ENCODE data around the gene METTL24.
"Not testable (repeated sequence)": the region's sequence is repeated elsewhere in the genome, so short reads cannot be mapped to it uniquely, and the experiment has no call there.

The METTL24 gene

DNA sequence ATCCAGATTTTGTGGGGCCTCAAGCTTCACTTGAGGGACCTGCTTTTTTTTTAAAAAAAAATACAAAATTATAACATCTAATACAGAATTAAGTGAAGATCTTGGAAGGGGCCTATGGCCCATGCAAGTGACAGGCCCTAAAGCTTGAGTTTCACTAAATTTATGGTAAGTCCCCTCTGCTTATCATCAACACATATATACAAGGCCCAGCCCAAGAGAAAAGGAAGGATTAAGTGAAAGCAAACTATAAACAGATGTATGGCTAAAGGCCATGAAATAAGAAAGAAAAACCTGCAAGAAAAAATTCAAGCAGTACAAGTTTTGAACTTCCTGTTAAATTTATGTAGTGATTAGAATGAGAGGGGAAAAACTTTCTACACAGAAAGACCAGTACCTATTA is 91.2 kb downstream of the METTL24 start:
- DNase-seq (ENCODE audit: low read depth in 2 of 2) = no peak

DNA sequence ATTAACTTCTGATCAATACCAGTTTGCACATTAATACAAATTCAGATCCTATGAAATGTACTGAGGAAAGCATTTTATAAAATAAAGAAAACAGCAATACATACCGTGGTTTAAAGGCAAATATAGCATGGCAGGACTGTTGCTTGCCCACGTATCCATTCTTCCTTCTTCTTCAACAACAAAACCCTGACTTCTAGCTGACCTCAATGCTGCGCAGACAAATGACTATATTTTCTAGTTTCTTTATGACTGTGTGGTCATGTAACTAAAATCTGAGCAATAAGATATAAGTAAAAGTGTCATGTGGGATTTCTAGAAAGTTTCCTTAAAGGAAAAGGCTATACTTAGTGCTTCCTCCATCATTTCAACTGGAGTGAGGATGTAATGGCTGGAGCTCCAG is 92.9 kb downstream of the METTL24 start:
- DNase-seq (ENCODE audit: low read depth in 2 of 2) = no peak

DNA sequence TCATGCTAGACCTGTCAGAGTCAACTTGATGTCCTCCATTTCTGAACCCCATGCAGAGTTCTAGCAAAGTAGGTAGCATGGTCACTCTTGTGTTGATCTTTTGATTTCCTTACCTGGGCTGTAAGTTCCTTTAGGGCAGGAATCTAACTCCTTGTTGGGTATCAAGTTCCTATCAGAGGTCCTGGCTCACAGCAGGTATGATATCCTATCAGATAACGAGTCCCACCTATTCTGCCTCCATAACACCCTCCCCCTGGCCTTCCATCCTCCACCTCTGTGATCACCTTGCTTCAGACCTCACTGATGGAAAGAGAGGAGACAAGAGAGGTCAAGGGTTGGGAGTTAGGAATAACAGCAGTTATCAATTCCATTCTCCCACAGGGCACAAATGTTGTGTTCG is 101.8 kb downstream of the METTL24 start:
- no peak for DNase-seq (ENCODE audit: low read depth in 2 of 2)

DNA sequence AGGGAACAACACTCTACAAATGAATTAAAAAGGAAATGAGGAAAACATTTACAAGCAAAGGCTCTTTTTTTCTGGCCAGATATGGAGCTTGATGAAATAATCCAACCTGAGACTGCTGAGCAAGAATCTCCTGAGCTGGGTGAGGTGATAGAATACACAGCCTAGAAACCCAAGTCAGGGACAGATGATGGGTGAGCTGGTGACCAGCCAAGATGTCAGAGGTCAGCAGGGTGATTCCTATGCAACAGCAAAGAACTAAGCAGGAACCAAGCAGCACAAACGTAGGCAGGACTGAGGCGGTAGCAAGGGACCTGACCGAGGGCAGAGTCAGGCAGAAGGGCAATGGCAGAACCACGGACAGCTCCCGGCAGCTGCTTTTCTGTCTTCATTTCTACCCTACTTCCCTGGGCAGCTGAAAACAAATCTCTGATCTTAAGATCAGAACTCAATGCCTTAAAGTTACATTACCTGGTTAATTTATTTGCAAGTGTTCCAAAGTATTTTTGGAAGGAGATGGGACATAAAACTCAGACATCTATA is 102.9 kb downstream of the METTL24 start:
- DNase-seq (ENCODE audit: low read depth in 2 of 2) = no peak

DNA sequence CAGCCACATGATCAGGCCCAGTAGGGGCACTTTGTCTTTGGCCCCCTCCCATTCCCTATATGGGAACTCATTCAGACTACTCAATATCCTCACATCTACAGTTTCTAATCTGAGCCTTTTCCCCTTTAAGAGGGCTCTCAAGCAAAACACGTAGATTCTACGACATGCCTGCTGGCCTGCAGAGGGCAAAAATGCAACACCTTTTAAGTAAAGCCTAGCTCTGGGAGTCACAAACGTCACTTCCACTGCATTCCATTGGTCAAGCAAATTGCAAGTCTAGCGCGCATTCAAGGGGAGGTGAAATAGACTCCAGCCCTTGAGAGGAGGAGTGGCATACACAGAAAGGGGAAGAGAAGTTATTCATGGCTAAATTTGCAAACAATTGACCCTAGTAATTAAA is 107.3 kb downstream of the METTL24 start:
- DNase-seq (ENCODE audit: low read depth in 2 of 2) = no peak

DNA sequence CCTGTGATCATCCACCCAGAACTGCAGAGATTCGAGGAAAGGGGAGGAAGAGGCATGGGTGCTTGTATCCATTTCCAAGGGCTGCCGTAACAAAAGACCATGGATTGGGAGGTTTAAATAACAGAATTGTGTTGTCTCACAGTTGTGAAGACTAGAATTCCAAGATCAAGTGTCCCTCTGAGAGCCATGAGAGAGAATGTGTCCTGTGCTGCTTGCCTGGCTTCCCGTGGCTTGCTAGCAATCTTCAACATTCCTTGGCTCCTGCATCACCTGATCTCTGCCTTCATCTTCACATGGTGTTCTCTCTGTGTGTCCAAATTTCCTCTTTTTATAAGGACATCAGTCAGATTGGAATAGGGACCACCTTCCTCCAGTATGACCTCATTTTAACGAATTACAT is 108.1 kb downstream of the METTL24 start:
- no peak for DNase-seq (ENCODE audit: low read depth in 2 of 2)

DNA sequence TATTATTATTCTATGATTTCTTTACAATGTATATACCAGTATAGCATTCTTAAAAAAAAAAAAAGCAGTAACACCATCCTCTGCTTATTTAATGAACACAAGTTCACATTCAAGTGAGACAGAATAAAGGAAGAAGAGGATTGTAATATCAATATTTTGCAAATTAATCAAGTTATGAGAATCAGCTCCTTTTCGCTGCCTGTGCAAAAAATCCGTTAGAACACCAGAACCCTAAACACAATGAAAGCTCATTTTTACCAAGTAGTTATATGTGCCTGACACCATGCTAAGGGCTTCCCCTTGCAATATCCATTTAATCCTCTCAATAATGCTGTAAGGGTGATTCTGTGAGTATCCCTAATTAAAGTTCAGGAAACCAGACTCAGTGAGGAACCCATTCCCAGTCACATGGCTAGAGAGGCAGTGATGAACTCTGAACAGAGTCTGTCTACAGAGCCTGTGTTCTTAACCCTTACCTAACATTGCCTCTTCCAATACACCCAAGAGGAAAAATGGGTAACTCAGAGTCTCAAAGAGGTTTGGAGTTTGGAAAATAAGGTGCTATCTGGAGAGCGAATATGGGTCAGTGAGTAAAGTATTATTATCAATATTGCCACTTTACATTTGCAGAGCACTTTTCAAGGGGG is 111.1 kb downstream of the METTL24 start:
- DNase-seq (ENCODE audit: low read depth in 2 of 2) = no peak

DNA sequence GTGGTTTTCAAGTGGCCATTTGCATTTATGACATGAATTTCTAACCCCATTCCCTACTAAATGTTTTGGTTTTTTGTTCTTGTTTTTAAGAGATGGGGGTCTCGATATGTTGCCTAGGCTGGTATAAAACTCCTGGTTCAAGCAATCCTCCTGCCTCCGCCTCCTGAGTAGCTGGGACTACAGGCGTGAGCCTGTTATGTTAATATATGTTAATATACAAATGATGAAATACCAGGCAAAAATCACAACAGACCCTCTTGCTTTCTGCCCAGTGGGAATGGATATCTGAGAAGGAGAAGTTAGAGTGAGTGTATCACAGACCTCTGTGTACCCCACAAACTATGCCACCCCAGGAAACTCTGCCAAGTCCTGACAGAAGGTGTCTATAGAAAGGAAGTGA is 111.8 kb downstream of the METTL24 start:
- DNase-seq (ENCODE audit: low read depth in 2 of 2) = no peak

DNA sequence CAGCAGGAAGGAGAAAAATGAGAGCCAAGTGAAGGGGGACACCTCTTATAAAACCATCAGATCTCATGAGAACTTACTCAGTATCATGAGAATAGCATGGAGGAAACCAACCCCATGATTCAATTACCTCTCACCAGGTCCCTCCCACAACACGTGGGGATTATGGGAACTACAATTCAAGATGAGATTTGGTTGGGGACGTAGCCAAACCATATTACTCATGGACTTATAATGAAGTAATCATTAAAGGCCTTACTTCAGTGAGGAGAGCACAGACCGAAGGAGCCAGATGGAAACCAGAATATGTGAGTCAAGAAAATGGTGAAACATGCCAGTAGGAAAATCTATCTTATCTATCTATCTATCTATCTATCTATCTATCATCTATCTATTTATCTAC is 113.5 kb downstream of the METTL24 start:
- not testable (repeated sequence) for DNase-seq (ENCODE audit: low read depth in 2 of 2)

DNA sequence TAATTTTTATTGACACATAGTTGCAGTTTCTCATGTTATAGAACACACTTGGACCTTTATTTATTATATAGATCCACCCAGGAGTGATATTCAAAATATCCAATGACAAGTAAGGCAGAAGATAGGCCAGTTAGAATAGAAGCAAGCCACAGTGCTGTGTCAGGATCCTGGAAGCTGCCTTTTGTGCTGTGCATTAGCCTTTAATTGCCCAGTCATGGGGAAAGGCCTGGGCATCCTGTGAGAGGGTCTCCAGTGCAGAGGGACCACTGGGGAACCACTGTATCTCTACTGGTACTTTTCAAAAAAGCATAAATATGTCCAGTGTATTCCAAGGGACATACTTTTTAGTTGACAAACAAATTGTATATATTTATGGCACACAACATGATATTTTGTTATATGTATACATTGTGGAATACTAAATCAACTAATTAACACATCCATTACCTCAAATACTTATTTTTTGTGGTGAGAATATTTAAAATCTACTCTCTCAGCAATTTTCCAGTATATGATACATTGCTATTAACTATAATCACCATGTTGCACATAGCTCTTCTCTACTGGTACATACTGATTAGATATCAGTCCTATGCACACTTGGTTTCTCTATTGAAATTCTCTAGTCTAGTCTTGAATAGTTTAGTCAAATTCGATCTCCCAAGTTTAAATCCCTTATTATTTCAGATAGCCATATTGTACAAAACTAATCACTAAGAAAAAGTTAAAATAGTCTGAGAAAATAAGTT is 118.4 kb downstream of the METTL24 start:
- no peak for DNase-seq (ENCODE audit: low read depth in 2 of 2)

DNA sequence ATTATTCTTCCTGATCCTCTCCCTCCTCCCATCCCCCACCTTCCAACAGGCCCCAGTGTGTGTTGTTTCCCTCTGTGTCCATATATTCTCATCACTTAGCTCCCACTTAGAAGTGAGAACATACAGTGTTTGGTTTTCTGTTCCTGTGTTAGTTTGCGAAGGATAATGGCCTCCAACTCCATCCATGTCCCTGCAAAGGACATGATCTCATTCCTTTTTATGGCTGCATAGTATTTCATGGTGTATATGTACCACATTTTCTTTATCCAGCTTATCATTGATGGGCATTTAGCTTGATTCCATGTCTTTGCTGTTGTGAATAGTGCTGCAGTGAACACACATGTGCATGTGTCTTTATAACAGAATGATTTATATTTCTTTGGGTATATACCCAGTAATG is 122.1 kb downstream of the METTL24 start:
- not testable (repeated sequence) for DNase-seq (ENCODE audit: low read depth in 2 of 2)

DNA sequence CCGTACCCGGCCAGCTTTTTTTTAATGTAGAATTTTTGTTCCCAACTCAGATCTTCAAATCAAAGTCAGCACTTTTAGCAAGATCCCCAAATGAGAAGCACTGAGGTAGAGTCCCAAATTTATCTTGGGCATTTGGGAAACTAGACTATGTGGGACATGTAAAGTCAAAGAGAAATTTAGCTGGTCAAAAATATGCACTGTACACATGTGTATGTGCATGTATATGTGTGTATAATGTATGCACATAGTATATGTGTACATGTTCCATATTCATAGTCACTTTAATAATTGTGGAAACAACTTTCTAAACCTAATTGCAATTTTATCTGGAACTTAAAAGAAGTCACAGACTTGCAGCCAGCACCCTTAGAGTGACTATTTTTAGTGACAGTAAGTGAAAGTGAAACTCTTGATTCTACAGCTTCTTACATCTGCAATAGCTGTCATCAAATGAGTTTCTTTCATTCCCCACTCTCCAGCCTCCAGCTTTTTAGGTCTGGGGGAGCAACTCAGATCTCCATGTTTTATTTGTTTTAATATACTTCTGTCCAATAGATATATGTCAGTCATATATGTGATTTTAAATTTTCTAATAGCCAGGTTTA is 124.3 kb downstream of the METTL24 start:
- no peak for DNase-seq (ENCODE audit: low read depth in 2 of 2)

DNA sequence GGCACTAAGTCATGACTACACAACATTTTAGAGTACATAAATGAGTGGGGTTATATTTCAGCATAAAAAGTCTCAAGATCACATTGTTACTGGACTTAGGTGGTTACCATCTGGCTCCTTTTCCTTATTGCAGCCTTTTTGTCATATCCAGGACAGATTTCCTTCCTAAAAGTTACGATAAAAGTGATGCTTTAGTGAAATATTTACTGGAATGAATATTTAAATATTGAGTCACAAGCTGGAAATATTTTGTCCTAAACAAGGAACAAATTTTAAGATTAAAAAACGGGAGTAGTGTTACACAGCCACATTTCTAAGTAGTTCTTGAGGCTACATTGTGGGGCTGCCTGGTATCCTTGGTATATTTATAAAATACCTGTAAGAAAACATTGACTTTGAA is 125.7 kb downstream of the METTL24 start:
- no peak for DNase-seq (ENCODE audit: low read depth in 2 of 2)

DNA sequence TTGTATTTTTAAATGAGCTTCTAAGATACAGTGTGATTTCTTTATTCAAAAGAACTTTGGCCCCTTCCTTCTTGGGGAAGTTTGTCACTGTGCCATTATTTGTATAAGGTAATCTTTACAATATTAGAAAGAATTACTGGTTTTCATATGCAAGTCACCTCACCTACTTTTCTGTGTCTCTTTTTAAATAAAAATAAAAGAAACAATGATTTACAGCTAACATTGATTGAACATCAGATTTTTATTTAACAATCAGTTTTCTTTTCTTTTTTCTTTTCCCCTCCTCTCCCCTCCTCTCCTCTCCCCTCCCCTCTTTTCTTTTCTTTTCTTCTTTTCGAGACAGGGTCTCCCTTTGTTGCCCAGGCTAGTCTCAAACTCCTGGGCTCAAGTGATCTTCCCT is 131.9 kb downstream of the METTL24 start:
- DNase-seq (ENCODE audit: low read depth in 2 of 2) = no peak

DNA sequence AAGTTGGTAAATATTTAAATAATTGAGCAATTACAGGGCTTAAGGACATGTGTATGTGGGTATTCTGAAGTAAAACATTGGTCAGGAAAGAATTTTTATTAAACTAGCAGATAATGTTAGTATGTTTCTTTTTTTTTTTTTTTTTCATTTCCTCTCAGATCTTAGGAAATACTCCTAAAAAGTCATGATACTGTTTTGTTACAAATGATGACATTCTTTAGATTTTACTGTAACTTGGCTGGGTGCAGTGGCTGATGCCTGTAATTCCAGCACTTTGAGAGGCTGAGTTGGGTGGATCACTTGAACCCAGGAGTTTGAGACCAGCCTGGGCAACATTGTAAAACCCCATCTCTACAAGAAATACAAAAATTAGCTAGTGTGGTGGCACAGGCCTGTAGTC is 136.4 kb downstream of the METTL24 start:
- DNase-seq (ENCODE audit: low read depth in 2 of 2) = no peak

DNA sequence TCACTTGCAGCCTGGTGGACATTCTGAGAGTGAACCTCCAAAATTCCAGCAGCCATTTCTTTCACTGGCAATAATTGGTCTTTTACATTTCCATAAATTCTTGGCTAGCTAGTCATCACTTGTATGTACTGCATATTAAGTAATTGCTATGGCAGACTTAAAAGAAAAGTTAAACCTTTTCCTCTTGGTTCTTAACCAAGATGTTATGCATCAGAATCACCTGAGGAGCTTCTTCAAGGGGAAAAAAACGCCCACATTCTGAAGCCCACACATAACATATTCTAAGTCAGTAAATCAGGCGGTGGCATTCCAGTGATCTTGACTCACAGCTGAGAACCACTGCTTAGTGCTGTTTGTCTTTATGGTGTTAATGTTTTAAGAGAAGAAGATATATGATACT is 140.9 kb downstream of the METTL24 start:
- DNase-seq (ENCODE audit: low read depth in 2 of 2) = no peak

DNA sequence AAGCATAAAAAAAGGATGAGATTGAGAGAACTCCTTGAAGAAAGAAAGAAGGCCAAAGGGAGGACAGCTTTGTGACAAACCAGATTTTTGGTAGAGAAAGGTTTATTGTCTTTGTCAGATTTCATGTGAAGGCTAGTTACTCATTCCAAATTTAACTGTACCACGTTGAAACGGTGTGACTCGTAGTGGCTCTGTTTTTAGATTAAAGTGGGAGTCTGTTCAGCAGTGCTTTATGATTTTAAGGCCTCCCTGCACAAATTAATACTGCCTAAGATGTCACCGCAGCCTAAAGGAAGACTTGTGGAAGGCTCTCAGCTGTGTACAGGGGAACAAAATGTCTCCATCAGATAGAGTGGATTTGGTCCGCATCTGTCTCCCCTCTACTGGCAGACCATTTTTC is 142.0 kb downstream of the METTL24 start:
- no peak for DNase-seq (ENCODE audit: low read depth in 2 of 2)

DNA sequence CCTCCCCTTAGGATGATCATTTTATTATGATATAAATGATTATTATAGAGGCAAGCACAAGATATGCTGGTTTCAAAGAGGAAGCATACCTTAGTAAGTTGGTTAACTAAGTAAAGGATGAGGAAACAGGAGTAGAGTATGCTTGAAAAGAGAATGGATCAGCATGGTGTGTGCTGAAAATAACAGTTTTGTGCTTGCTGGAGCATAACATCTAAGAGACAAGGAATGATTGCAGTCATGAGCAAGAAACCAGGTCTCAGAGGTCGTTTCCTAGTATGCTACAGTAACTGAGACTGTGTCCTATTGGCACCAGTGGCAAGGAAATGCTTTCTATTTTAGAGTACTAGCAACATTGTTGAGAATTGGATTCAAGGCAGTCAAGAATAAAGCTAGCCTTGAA is 143.8 kb downstream of the METTL24 start:
- no peak for DNase-seq (ENCODE audit: low read depth in 2 of 2)

DNA sequence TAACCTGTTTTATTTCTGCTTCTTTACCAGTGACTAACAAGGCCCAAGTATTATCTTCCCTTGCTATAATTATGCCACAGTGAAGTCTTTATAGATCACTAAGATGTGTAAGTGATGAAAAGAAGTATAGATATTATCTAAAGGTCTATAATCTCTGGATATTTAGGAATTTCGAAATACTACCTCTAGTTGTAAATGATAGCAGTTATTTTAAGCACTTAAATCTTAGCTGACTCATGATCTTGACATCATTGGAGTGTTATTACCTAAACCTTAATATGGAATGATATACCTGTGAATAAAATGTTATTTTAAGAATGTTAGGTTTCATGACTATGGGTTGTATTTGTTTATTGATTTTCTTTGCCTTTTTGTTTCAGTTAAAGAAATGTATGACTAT is 146.4 kb downstream of the METTL24 start:
- DNase-seq (ENCODE audit: low read depth in 2 of 2) = no peak

DNA sequence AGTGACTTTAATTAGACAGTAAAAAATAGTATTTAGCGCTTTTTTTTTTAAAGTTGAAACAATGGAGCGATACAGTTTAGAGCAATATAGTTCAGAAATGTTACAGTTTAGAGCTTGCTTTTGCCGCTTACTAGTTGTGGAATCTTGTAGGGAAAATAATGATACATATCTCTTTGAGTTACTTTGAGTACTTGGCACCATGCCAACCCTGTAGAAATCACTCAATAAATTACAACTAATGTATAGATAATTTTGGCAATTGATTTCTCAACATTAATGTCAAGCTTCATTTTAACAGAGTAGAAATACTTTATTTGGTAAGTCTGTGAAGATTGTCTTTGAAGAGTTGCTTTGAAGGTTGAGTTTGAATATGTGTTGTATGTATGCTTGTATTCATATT is 150.5 kb downstream of the METTL24 start:
- no peak for DNase-seq (ENCODE audit: low read depth in 2 of 2)

DNA sequence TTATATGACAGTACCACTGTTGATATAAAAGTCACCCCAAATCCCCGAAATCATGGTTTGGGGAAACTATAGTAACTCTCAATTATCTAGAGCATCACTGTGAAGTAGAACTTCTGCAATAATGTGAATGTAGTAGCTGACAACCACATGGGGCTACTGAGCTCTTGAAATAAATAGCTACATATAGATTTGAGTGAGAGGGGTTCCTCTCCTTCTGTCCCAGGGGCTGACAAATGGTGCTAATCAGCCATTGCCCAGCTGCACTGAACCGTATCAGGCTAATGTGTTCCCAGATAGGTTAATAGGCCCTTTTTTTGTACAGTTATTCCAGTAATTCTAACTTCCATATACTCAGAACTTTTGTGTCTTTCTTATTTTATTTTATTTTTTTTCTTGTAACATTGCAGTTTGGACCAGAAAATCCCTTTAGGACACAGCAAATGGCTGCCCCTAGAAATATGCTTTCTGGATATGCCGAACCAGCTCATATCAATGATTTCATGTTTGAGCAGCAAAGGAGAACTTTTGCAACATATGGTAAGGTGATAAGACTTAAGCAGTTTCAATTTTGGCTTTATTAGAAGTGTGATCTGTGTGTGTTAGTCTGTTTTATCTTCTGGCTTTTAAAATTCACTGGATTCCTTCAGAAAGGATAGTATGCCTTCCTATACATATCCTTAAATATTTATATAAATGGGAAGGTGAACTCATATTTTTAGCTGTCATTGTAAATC is 156.8 kb downstream of the METTL24 start:
- no peak for DNase-seq (ENCODE audit: low read depth in 2 of 2)

DNA sequence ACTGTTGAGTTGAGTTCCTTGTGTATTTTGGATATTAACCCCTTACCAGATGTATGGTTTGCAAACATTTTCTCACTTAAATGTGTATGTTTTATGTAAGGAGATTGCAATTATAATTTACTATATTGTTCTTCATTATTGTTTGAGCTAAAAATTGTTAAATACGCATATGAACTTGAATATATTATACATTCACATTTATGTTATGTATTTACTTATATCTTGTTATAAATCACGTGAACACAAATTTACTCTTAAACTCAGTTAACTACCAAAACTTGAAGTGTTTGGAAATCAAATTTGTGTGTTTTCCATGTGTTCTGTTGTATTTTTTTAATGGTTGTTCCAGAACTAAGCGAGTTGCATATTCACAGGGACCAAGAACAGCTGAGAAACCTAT is 159.6 kb downstream of the METTL24 start:
- no peak for DNase-seq (ENCODE audit: low read depth in 2 of 2)
